GM19372 (cell line): ENCODE data around the gene DPYSL3.
"Not testable (repeated sequence)": the region's sequence is repeated elsewhere in the genome, so short reads cannot be mapped to it uniquely, and the experiment has no call there.

Experiments used
- ATAC-seq: cut with Tn5 transposase; IDR thresholded peaks from one replicate; pipeline ENCODE4 v1.9.1; 2021; ENCODE audit warnings: mild to moderate bottlenecking, low read depth, moderate library complexity; ENCODE audit not compliant: unreplicated experiment

Gene DPYSL3

GRCh38 chr5:147509710-147510651, at the start of gene DPYSL3:
Gene DPYSL3 (minus strand): TSS chr5:147510068. CDS start chr5:147509858, 210 bp downstream.
- no peak for ATAC-seq

- no peak for ATAC-seq
Measured at GRCh38 chr5:147558826-147559225, 49.0 kb upstream of the DPYSL3 start.

- no peak for ATAC-seq
Measured at GRCh38 chr5:147557876-147558745, 48.2 kb upstream of the DPYSL3 start.

GRCh38 chr5:147555176-147555575, 45.3 kb upstream of the DPYSL3 start:
- ATAC-seq: no peak

GRCh38 chr5:147554261-147554817, 44.5 kb upstream of the DPYSL3 start:
- ATAC-seq: no peak

GRCh38 chr5:147553817-147554216, 43.9 kb upstream of the DPYSL3 start:
- not testable (repeated sequence) for ATAC-seq

- no peak for ATAC-seq
Measured at GRCh38 chr5:147552897-147553296, 43.0 kb upstream of the DPYSL3 start.

- ATAC-seq: no peak
Measured at GRCh38 chr5:147551677-147552076, 41.8 kb upstream of the DPYSL3 start.

GRCh38 chr5:147547730-147548129, 37.9 kb upstream of the DPYSL3 start:
- ATAC-seq: no peak

GRCh38 chr5:147544556-147544955, 34.7 kb upstream of the DPYSL3 start:
- no peak for ATAC-seq

GRCh38 chr5:147539053-147539452, 29.2 kb upstream of the DPYSL3 start:
- ATAC-seq: no peak

GRCh38 chr5:147538236-147538635, 28.4 kb upstream of the DPYSL3 start:
- ATAC-seq: no peak

GRCh38 chr5:147534172-147534951, 24.5 kb upstream of the DPYSL3 start:
- no peak for ATAC-seq

- ATAC-seq: no peak
Measured at GRCh38 chr5:147532156-147532555, 22.3 kb upstream of the DPYSL3 start.

GRCh38 chr5:147530530-147531389, 20.9 kb upstream of the DPYSL3 start:
- no peak for ATAC-seq

- no peak for ATAC-seq
Measured at GRCh38 chr5:147523069-147523468, 13.2 kb upstream of the DPYSL3 start.

GRCh38 chr5:147522435-147522834, 12.6 kb upstream of the DPYSL3 start:
- no peak for ATAC-seq

- ATAC-seq: no peak
Measured at GRCh38 chr5:147520450-147520849, 10.6 kb upstream of the DPYSL3 start.

- ATAC-seq: no peak
Measured at GRCh38 chr5:147519380-147519779, 9.5 kb upstream of the DPYSL3 start.
